K562 (cell line): ENCODE measurements around the gene CCDC28A. TPM values are rescaled to one million over a fixed set of nuclear protein-coding genes. Genes with fewer than 3 reads are reported as not detected.

ENCODE experiments used
- ATAC-seq: fragments of 200-7000 bp; cut with Tn5 transposase; 3 replicates; pipeline ENCODE4 v1.9.1; 2020; ENCODE audit warnings: moderate library complexity
- BruUV-seq: library from RNA; stranded (reverse); fragments of 400-500 nt; replicated peaks from 2 replicates; lab custom pipeline; 2021; lab: Mats Ljungman, UMichigan
- CTCF ChIA-PET: fragments of 300-600 bp; formaldehyde crosslinking; extraction: SDS; loops from one replicate; lab custom pipeline; 2021; ENCODE audit warnings: low intra/inter-chr PET ratio; lab: Yijun Ruan, JAX
- POLR2A ChIA-PET: fragments of 300-600, 350-650 bp; sonication (Branson Sonifier 250); formaldehyde crosslinking; extraction: SDS; loops from one replicate; lab custom pipeline; 2021; ENCODE audit warnings: antibody characterized with exemption, inconsistent platforms; lab: Yijun Ruan, JAX
- DNase-seq, 4 experiments: peaks; one replicate each; pipeline versions ENCODE4 v3.0.0 to v3.0.0-alpha.2; 2011 to 2018; ENCODE audit warnings: low spot score in 3 of 4, mixed read lengths in 3 of 4; ENCODE audit errors: extremely low read depth in 1 of 4
- FAIRE-seq: peaks from 2 replicates; lab custom pipeline; 2011; peaks lifted over from hg19 to GRCh38; lab: Jason Lieb, UNC
- H2AFZ ChIP-seq: 2 replicates; pipeline ENCODE4 v1.6.0; 2011; ENCODE audit warnings: low read depth, low read length, control low read depth, inconsistent platforms
- H3K27ac ChIP-seq: fragments of 200-600 bp; 3 replicates; pipeline ENCODE4 v1.8.0; 2011; ENCODE audit warnings: low read depth, mild to moderate bottlenecking, control low read depth, inconsistent platforms, low read length, moderate library complexity, mixed read lengths; ENCODE audit errors: extremely low read depth
- H3K27me3 ChIP-seq, 2 experiments: fragments of 300-600 bp in 1 of 2; 2 replicates in 1 of 2; 3 replicates in 1 of 2; pipeline versions ENCODE4 v1.6.0 to v1.8.0; 2011; ENCODE audit warnings: inconsistent platforms in 2 of 2, low read length in 2 of 2, mild to moderate bottlenecking in 1 of 2, mixed read lengths in 1 of 2, moderate library complexity in 1 of 2; ENCODE audit not compliant: control insufficient read depth in 2 of 2, insufficient read depth in 2 of 2
- H3K36me3 ChIP-seq: fragments of 300-600 bp; 3 replicates; pipeline ENCODE4 v1.8.0; 2011; ENCODE audit warnings: mild to moderate bottlenecking, low read length, inconsistent platforms; ENCODE audit not compliant: control insufficient read depth, insufficient read depth
- H3K4me1 ChIP-seq, 2 experiments: fragments of 200-600 bp in 1 of 2; replicated peaks in 1 of 2; 2 replicates in 1 of 2; 3 replicates in 1 of 2; pipeline versions ENCODE4 v1.5.1 to v1.8.0; 2011; ENCODE audit warnings: inconsistent platforms in 2 of 2, low read length in 2 of 2, mild to moderate bottlenecking in 1 of 2, mixed read lengths in 1 of 2, moderate library complexity in 1 of 2; ENCODE audit not compliant: control insufficient read depth in 2 of 2, insufficient read depth in 2 of 2
- H3K4me2 ChIP-seq: 2 replicates; pipeline ENCODE4 v1.6.1; 2011; ENCODE audit warnings: low read length, control low read depth, inconsistent platforms, mixed read lengths; ENCODE audit not compliant: insufficient read depth
- H3K4me3 ChIP-seq: fragments of 200-600 bp; sonication (generic), shearing (Covaris generic); 2 replicates; pipeline ENCODE4 v1.5.1; 2016; ENCODE audit warnings: control low read depth, inconsistent platforms
- H3K79me2 ChIP-seq: fragments of 200-600 bp; 3 replicates; pipeline ENCODE4 v1.8.0; 2011; ENCODE audit warnings: low read length, inconsistent platforms; ENCODE audit not compliant: control insufficient read depth, insufficient read depth
- H3K9ac ChIP-seq, 2 experiments: 2 replicates each; pipeline versions ENCODE4 v1.6.0 to v1.6.1; 2011; ENCODE audit warnings: low read depth in 2 of 2, low read length in 2 of 2, control low read depth in 1 of 2, inconsistent platforms in 1 of 2, mild to moderate bottlenecking in 1 of 2, mixed read lengths in 1 of 2; ENCODE audit not compliant: insufficient read depth in 1 of 2
- H3K9me1 ChIP-seq: one replicate; pipeline ENCODE4 v1.6.0; 2011; ENCODE audit warnings: inconsistent platforms, mild to moderate bottlenecking, low read length, moderate library complexity; ENCODE audit not compliant: control insufficient read depth, insufficient read depth
- H3K9me3 ChIP-seq: replicated peaks from 2 replicates; pipeline ENCODE4 v1.5.1; 2011; ENCODE audit warnings: low read depth, low read length, inconsistent platforms; ENCODE audit not compliant: control insufficient read depth, insufficient read depth
- H4K20me1 ChIP-seq: replicated peaks from 2 replicates; pipeline ENCODE4 v1.6.1; 2011; ENCODE audit warnings: low read length, inconsistent platforms, mixed read lengths; ENCODE audit not compliant: control insufficient read depth, insufficient read depth
- BRF1 ChIP-seq: IDR thresholded peaks from 3 replicates; pipeline ENCODE4 v1.6.1; 2011; ENCODE audit warnings: borderline replicate concordance, mild to moderate bottlenecking; ENCODE audit not compliant: insufficient read length; ENCODE audit errors: extremely low read depth
- C11orf30 ChIP-seq: fragments of 450-650 bp; IDR thresholded peaks from 2 replicates; pipeline ENCODE4 v1.6.1; 2016; ENCODE audit warnings: low read depth, mild to moderate bottlenecking
- MAFF ChIP-seq: IDR thresholded peaks from 2 replicates; pipeline ENCODE4 v1.6.1; 2012; ENCODE audit warnings: low read length, improper control_type of control experiment
- MAFG ChIP-seq: fragments of 450-650 bp; conservative IDR thresholded peaks from 2 replicates; pipeline ENCODE4 v1.6.1; 2016; ENCODE audit warnings: missing genetic modification characterization, missing compliant biosample characterization
- MAFK ChIP-seq: IDR thresholded peaks from 2 replicates; pipeline ENCODE4 v1.6.1; 2011; ENCODE audit warnings: low read length, improper control_type of control experiment
- ZNF133 ChIP-seq: fragments of 250-450 bp; sonication (Bioruptor Pico); IDR thresholded peaks from 2 replicates; pipeline ENCODE4 v1.4.0; 2020; ENCODE audit warnings: mild to moderate bottlenecking
- ZNF316 ChIP-seq: fragments of 450-650 bp; IDR thresholded peaks from 2 replicates; pipeline ENCODE4 v1.6.1; 2016
- ZNF561 ChIP-seq: fragments of 450-650 bp; formaldehyde crosslinking; conservative IDR thresholded peaks from 2 replicates; pipeline ENCODE4 v1.4.0; 2020; ENCODE audit warnings: mild to moderate bottlenecking, moderate library complexity
- WGBS: fragments of 100-300 bp; shearing (Covaris generic); methylation state at CpG from one replicate; pipeline ENCODE4 v1.1.6; 2016; ENCODE audit warnings: low coverage, mixed read lengths; ENCODE audit not compliant: insufficient coverage; ENCODE audit errors: missing lambda C conversion rate; 5-methylcytosine and 5-hydroxymethylcytosine counted together
- in situ Hi-C: fragments of 300-500 bp; cut with MboI; formaldehyde crosslinking; loops from 4 replicates; pipeline ENCODE4 v1.15.0; 2018; ENCODE audit warnings: inconsistent platforms, mixed read lengths
- intact Hi-C: fragments of 100-400 bp; cut with micrococcal nuclease; formaldehyde crosslinking; loops from 2 replicates; pipeline ENCODE4 v1.14.2; 2022
- polyA plus RNA-seq, 8 experiments: library from polyadenylated mRNA; depleted of rRNA in 4 of 8; stranded (reverse) in 5 of 8; unstranded in 3 of 8; fragments of >200 nt; fragmentation: Nextera tagmentation in 2 of 8; fragmentation: Illumina TruSeq in 1 of 8; extraction: Ambion mirVana in 2 of 8; extraction: Trizol in 1 of 8; gene quantifications; 2 replicates each; pipeline versions ENCODE4 v1.2.1 to v1.2.3, GENCODE V29; 2011 to 2014; ENCODE audit warnings: inconsistent platforms in 1 of 8, missing spikeins in 1 of 8
- total RNA-seq, 7 experiments: library from RNA; depleted of rRNA in 6 of 7; stranded (reverse); fragments of >200 nt in 6 of 7; fragmentation: Illumina TruSeq in 2 of 7; extraction: Trizol in 2 of 7; gene quantifications; 2 replicates each; pipeline versions ENCODE4 v1.2.1 to v1.2.3, GENCODE V29; 2011 to 2021; ENCODE audit warnings: low replicate concordance in 1 of 7

The CCDC28A gene
- total and polyA plus RNA-seq, 9 of the 15 experiments (the other 6 are each of a cell fraction or from before 2014, with no cell fraction given), result 12.6 to 35.5 (median 19.1) TPM

DNA sequence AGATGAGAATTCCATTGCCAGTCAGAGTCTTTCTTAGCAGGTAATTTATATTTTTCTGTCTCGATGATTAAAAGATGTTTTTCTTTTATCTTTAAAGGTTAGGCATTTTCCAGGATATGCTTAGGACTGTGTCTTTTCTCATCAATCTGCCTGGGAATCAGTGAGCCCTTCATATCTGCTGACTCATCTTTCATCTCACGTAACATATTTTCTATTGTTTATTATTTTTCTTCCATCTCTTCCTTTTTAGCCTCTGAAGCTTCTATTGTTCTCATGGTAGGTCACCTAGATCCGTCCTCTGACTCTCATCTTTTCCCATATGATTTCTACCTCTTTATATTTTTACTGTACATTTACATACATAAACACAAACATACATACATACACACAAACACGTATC, 8.7 kb downstream of the CCDC28A start:
- Histone ChIP-seq H2AFZ (no peak overlapping the region), H3K36me3 (no peaks in the 10 kb centered on the region), H3K4me1 (no peaks in the 10 kb centered on the region), H3K27me3 (no peaks in the 10 kb centered on the region), H3K9me1 (no peaks in the 10 kb centered on the region), H3K27ac (no peak overlapping the region), H3K4me3 (no peak overlapping the region), H3K9me3 (no peaks in the 10 kb centered on the region), H4K20me1 (no peaks in the 10 kb centered on the region), H3K4me2 (no peak overlapping the region), H3K9ac (no peak overlapping the region), H3K79me2 (no peaks in the 10 kb centered on the region)
- FAIRE-seq (no peak), DNase-seq (no peak), ATAC-seq (no peak)
- intact Hi-C loops (no loop called here), in situ Hi-C loops (no loop called here)
- 50% methylated on average over 4 of the region's 4 CpGs for WGBS
- peak; percentile 71; the same call in 1 of the 2 replicates for TF ChIP-seq C11orf30
- no peak for TF ChIP-seq ZNF133 (CRISPR knock-in tag)
- TF ChIP-seq ZNF561, result no peak
- TF ChIP-seq MAFG, result peak; percentile 76
- peak; percentile 84 for TF ChIP-seq ZNF316
- TF ChIP-seq MAFF, result peak; percentile 44; the same call in 1 of the 2 replicates
- peak; percentile 30; the same call in 1 of the 2 replicates for TF ChIP-seq MAFK
- no peak for TF ChIP-seq BRF1
- ChIA-PET POLR2A (interaction anchor here (1.4 kb wide), 1 partner anchor 9 kb away, joined by 3 read pairs; the partner anchor contains the start of gene CCDC28A), CTCF (no interaction called here)
- no TSS peak for BruUV-seq
